ENCODE results near the gene WSCD2. TPM values are rescaled to one million over a fixed set of nuclear protein-coding genes. Genes with fewer than 3 reads are reported as not detected.

Gene WSCD2
- total RNA-seq, 1 donor from 2014 or later = 4.2 TPM

- peak overlapping the region; percentile 56 for H3K27ac ChIP-seq
- intact Hi-C loops (cut with DNase I) = no loop called here
Measured at GRCh38 chr12:108112832-108113556, 16.1 kb upstream of the WSCD2 start.

DNA sequence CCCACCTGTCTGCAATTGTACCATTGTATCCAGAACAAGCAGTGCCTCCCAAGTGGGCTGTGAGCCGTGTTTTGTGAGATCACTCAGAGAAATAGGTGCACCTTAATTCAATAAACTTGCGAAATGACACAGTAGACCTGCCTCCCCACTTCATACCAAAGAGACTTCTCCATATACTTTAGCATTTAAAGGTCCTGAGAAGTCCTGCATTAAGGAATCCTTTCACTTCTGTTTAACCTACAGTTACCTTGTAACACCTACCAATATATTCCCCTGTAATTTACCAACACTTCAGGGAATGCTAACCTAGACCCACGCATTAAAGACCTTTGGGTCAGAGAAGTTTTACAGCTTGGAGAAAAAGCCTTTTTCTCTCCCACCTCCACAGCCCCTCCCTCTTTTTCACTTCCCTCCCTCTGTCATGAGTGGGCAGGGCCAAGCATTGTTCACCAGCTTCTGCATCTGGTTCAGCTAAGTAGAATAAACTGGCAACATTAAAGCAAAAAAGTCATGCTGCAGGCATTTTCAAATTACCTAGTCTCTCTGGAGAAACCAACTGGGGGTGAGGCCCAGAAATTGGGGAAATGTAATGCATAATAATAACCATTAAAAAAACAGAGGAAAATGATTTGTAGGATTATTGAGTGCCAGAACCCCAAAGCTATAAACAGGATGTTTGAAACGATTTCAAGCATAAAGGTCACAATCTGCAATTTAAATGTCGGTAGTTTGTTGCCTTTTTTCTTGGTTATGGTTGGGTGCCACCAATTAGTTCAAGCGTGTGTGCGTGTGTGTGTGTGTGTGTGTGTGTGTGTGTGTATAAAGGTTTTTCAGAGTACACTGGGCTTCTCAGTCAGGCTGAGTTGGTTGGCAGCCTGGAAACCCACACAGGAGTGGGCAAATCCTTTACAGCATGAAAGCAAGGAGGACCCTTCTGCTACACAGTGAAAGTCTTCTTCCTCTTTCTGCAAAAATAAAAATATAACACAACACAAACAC, 13.7 kb upstream of the WSCD2 start:
- Histone ChIP-seq H3K9me3 (no peaks in the 10 kb centered on the region), H3K27me3 (no peaks in the 10 kb centered on the region), H3K4me1 (peaks cover 33% of the 10 kb centered on the region), H3K36me3 (no peaks in the 10 kb centered on the region), H3K4me3 (no peak overlapping the region), H3K27ac (no peak overlapping the region)
- TF ChIP-seq POLR2AphosphoS5 (IDR thresholded peaks at IDR 0.05; ENCODE audit: insufficient read depth in 1 of 2, low read depth in 1 of 2) = no peak
- no peak for TF ChIP-seq CTCF (IDR thresholded peaks at IDR 0.05)
- TF ChIP-seq POLR2A (IDR thresholded peaks at IDR 0.05) = no peak
- no peak for DNase-seq (ENCODE audit: extremely low spot score in 2 of 2)
- intact Hi-C loops (cut with DNase I) = no loop called here

More at GRCh38 chr12:108112832-108113556, 16.1 kb upstream of the WSCD2 start:
- Histone ChIP-seq H3K27me3 (no peaks in the 10 kb centered on the region), H3K4me1 (peaks cover 33% of the 10 kb centered on the region), H3K4me3 (no peak overlapping the region), H3K9me3 (no peaks in the 10 kb centered on the region), H3K36me3 (no peaks in the 10 kb centered on the region)
- TF ChIP-seq POLR2AphosphoS5 (IDR thresholded peaks at IDR 0.05; ENCODE audit: insufficient read depth in 1 of 2, low read depth in 1 of 2) (no peak), CTCF (IDR thresholded peaks at IDR 0.05) (no peak), POLR2A (IDR thresholded peaks at IDR 0.05) (no peak)
- DNase-seq (ENCODE audit: extremely low spot score in 2 of 2) = no peak

DNA sequence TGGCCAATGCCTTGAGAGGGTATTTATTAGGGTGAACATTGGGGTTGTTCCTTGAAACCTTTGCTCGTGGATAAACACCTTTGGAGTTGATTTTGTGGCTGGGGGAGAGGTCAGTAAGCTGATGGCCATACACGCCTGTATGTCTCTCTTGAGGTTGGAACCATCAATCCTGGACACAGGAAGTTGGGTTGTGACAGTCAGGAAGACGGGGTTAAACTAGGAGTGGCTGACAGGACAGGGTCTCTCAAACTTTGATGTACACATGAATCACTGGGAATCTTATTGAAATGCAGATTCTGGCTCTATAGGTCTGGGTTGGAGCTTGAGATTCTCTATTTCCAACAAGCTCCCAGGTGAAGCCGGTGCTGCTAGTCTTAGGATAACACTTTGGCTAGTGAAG, 12.8 kb upstream of the WSCD2 start:
- H3K9me3 ChIP-seq = no peaks in the 10 kb centered on the region
- TF ChIP-seq POLR2A (IDR thresholded peaks at IDR 0.05) (no peak), CTCF (IDR thresholded peaks at IDR 0.05) (no peak), POLR2AphosphoS5 (IDR thresholded peaks at IDR 0.05; ENCODE audit: insufficient read depth in 1 of 2, low read depth in 1 of 2) (no peak)
- DNase-seq (ENCODE audit: extremely low spot score in 2 of 2) = no peak
- intact Hi-C loops (cut with DNase I) = no loop called here
- no peaks in the 10 kb centered on the region for H3K27me3 ChIP-seq
- H3K4me3 ChIP-seq = no peak overlapping the region
- H3K36me3 ChIP-seq = no peaks in the 10 kb centered on the region
- no peak overlapping the region for H3K27ac ChIP-seq
- peaks cover 33% of the 10 kb centered on the region for H3K4me1 ChIP-seq

DNA sequence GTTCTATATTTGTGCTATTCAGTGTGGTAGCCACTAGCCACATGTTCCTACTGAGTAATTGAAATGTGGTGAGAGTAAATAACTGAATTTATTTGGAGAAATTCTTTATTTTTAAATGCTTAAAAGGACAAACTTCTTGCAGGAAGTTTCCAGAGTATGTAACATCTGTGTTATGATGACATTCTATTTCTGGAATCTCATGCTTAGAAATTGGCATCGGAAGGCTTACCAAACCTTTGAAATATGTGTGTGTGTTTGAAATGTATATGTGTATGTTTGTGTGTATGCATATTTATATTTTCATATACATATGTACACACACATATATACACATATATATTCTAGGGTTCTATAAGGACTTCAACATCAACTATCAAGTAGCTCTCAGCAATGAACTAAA, 12.4 kb upstream of the WSCD2 start:
- peaks cover 33% of the 10 kb centered on the region for H3K4me1 ChIP-seq
- no peak for DNase-seq (ENCODE audit: extremely low spot score in 2 of 2)
- TF ChIP-seq CTCF (IDR thresholded peaks at IDR 0.05) (no peak), POLR2A (IDR thresholded peaks at IDR 0.05) (no peak)
- H3K27me3 ChIP-seq = no peaks in the 10 kb centered on the region
- no peaks in the 10 kb centered on the region for H3K36me3 ChIP-seq
- no peaks in the 10 kb centered on the region for H3K9me3 ChIP-seq
- H3K27ac ChIP-seq = no peak overlapping the region
- intact Hi-C loops (cut with DNase I) = no loop called here
- no peak overlapping the region for H3K4me3 ChIP-seq

Data from vagina (tissue), 2 donors.